SHP77 treated with DMSO at 0.1 percent for 48 hours (cell line): ENCODE measurements around the gene CNTN4.
"Not testable (repeated sequence)": the region's sequence is repeated elsewhere in the genome, so short reads cannot be mapped to it uniquely, and the experiment has no call there.

Source experiments
- DNase-seq: peaks from one replicate; lab custom pipeline; 2025; lab: John Stamatoyannopoulos, UW

Gene CNTN4

GRCh38 chr3:2098398-2099027, at the start of gene CNTN4:
Gene CNTN4, plus strand, starts transcription at chr3:2098866.
- no peak for DNase-seq

- no peak for DNase-seq
These were observed 37.3 kb upstream of the CNTN4 start for GRCh38 chr3:2061360-2061759.

GRCh38 chr3:2071531-2071930, 27.1 kb upstream of the CNTN4 start:
- no peak for DNase-seq

- DNase-seq = no peak
These were observed 19.8 kb upstream of the CNTN4 start for GRCh38 chr3:2078821-2079220.

- no peak for DNase-seq
These were observed 15.7 kb upstream of the CNTN4 start for GRCh38 chr3:2082871-2083480.

- DNase-seq = not testable (repeated sequence)
These were observed 15.1 kb upstream of the CNTN4 start for GRCh38 chr3:2083558-2083957.

- DNase-seq = no peak
These were observed 8.4 kb upstream of the CNTN4 start for GRCh38 chr3:2090095-2090911.

- DNase-seq = no peak
These were observed 5.9 kb upstream of the CNTN4 start for GRCh38 chr3:2092758-2093157.

GRCh38 chr3:2094941-2095340, 3.7 kb upstream of the CNTN4 start:
- no peak for DNase-seq

GRCh38 chr3:2096216-2096615, 2.5 kb upstream of the CNTN4 start:
- no peak for DNase-seq

- no peak for DNase-seq
These were observed 950 bp upstream of the CNTN4 start for GRCh38 chr3:2097641-2098191.

- DNase-seq = no peak
These were observed 484 bp downstream of the CNTN4 start for GRCh38 chr3:2099028-2099671.

- DNase-seq = no peak
These were observed 1.1 kb downstream of the CNTN4 start for GRCh38 chr3:2099779-2100191.

GRCh38 chr3:2106438-2106837, 7.8 kb downstream of the CNTN4 start:
- no peak for DNase-seq

GRCh38 chr3:2110597-2111117, 12.0 kb downstream of the CNTN4 start:
- DNase-seq = no peak

- no peak for DNase-seq
These were observed 16.1 kb downstream of the CNTN4 start for GRCh38 chr3:2114617-2115275.

GRCh38 chr3:2130726-2131125, 32.1 kb downstream of the CNTN4 start:
- DNase-seq = no peak

GRCh38 chr3:2133146-2133545, 34.5 kb downstream of the CNTN4 start:
- DNase-seq = no peak

GRCh38 chr3:2137651-2138050, 39.0 kb downstream of the CNTN4 start:
- DNase-seq = no peak

- DNase-seq = no peak
These were observed 42.8 kb downstream of the CNTN4 start for GRCh38 chr3:2141482-2141881.

GRCh38 chr3:2148561-2149340, 50.1 kb downstream of the CNTN4 start:
- no peak for DNase-seq
